Activated T-helper 17 cell treated with anti-CD3 and anti-CD28 coated beads, Interleukin-2, amount 50 U/mL, for 72 hours (primary cell): ENCODE measurements around the gene RIT1. TPM values are rescaled to one million over a fixed set of nuclear protein-coding genes. Genes with fewer than 3 reads are reported as not detected.

Experiments used
- ATAC-seq: fragments of 150-1000 bp; cut with Tn5 transposase; replicated peaks from 2 replicates; pipeline ENCODE4 v1.10.0; 2021; ENCODE audit warnings: mild to moderate bottlenecking, moderate library complexity
- H3K27ac Mint-ChIP-seq: one replicate; pipeline ENCODE4 v1.8.0; 2022; ENCODE audit warnings: mixed read lengths
- H3K27me3 Mint-ChIP-seq: one replicate; pipeline ENCODE4 v1.8.0; 2022; ENCODE audit warnings: mixed read lengths
- H3K36me3 Mint-ChIP-seq: one replicate; pipeline ENCODE4 v1.8.0; 2022; ENCODE audit warnings: low read depth, mild to moderate bottlenecking, mixed read lengths
- H3K4me1 Mint-ChIP-seq: one replicate; pipeline ENCODE4 v1.8.0; 2022; ENCODE audit warnings: mixed read lengths
- H3K4me3 Mint-ChIP-seq: one replicate; pipeline ENCODE4 v1.8.0; 2022; ENCODE audit warnings: mild to moderate bottlenecking, mixed read lengths
- H3K9me3 Mint-ChIP-seq: one replicate; pipeline ENCODE4 v1.8.0; 2022; ENCODE audit warnings: mixed read lengths
- total RNA-seq, 2 donors: library from RNA; stranded (reverse); gene quantifications; one replicate each; pipeline ENCODE4 v1.2.3, GENCODE V29; 2022

The RIT1 gene
- total RNA-seq, 2 donors from 2014 or later: 28.1 to 79.8 TPM

- no peak for ATAC-seq
- no peaks in the 10 kb centered on the region for H3K27me3 Mint-ChIP-seq
- H3K36me3 Mint-ChIP-seq: peaks cover 47% of the 10 kb centered on the region
- peak overlapping the region; percentile 91 for H3K4me3 Mint-ChIP-seq
- peaks cover 9% of the 10 kb centered on the region for H3K4me1 Mint-ChIP-seq
- no peak overlapping the region for H3K27ac Mint-ChIP-seq
- H3K9me3 Mint-ChIP-seq: no peaks in the 10 kb centered on the region
Measured at GRCh38 chr1:155861896-155862295, 49.3 kb downstream of the RIT1 start.

- Mint-ChIP-seq H3K27ac (peak overlapping the region; percentile 96), H3K9me3 (no peaks in the 10 kb centered on the region), H3K36me3 (peaks cover 43% of the 10 kb centered on the region), H3K4me3 (peak overlapping the region; percentile 91), H3K27me3 (no peaks in the 10 kb centered on the region), H3K4me1 (peaks cover 10% of the 10 kb centered on the region)
- ATAC-seq: no peak
Measured at GRCh38 chr1:155860970-155861510, 50.1 kb downstream of the RIT1 start.

GRCh38 chr1:155859881-155860871 lies 51.0 kb downstream of the RIT1 start:
- H3K27me3 Mint-ChIP-seq: no peaks in the 10 kb centered on the region
- peak overlapping the region; percentile 91 for H3K4me3 Mint-ChIP-seq
- H3K27ac Mint-ChIP-seq: peak overlapping the region; percentile 96
- ATAC-seq: peak; percentile 55
- H3K4me1 Mint-ChIP-seq: peaks cover 10% of the 10 kb centered on the region
- H3K36me3 Mint-ChIP-seq: peaks cover 46% of the 10 kb centered on the region
- H3K9me3 Mint-ChIP-seq: no peaks in the 10 kb centered on the region

GRCh38 chr1:155859234-155859829 lies 51.8 kb downstream of the RIT1 start, which contains the start of gene SYT11:
SYT11 (plus strand) TSS chr1:155859567; CDS start chr1:155859762, 195 bp downstream.
- Mint-ChIP-seq H3K9me3 (no peaks in the 10 kb centered on the region), H3K36me3 (peaks cover 54% of the 10 kb centered on the region), H3K4me1 (peaks cover 10% of the 10 kb centered on the region), H3K27ac (peak within 1 kb of the TSS; percentile 96), H3K4me3 (peak within 1 kb of the TSS; percentile 91), H3K27me3 (no peaks in the 10 kb centered on the region)
- ATAC-seq: peak; percentile 79

GRCh38 chr1:155858800-155859233 lies 52.3 kb downstream of the RIT1 start:
- peak; percentile 30 for ATAC-seq
- Mint-ChIP-seq H3K36me3 (peaks cover 60% of the 10 kb centered on the region), H3K9me3 (no peaks in the 10 kb centered on the region), H3K4me1 (peaks cover 10% of the 10 kb centered on the region), H3K27ac (peak overlapping the region; percentile 96), H3K27me3 (no peaks in the 10 kb centered on the region), H3K4me3 (peak overlapping the region; percentile 91)

GRCh38 chr1:155856975-155857930 lies 53.9 kb downstream of the RIT1 start, which contains the start of gene GON4L:
GON4L (minus strand) TSS chr1:155857214; CDS start chr1:155853780, 3,434 bp downstream.
- H3K27me3 Mint-ChIP-seq: no peaks in the 10 kb centered on the region
- peaks cover 13% of the 10 kb centered on the region for H3K4me1 Mint-ChIP-seq
- H3K27ac Mint-ChIP-seq: peak within 1 kb of the TSS; percentile 96
- peak; percentile 64 for ATAC-seq
- H3K9me3 Mint-ChIP-seq: no peaks in the 10 kb centered on the region
- H3K4me3 Mint-ChIP-seq: peak within 1 kb of the TSS; percentile 91
- H3K36me3 Mint-ChIP-seq: peaks cover 69% of the 10 kb centered on the region

- peak overlapping the region; percentile 94 for H3K27ac Mint-ChIP-seq
- peak overlapping the region; percentile 91 for H3K4me3 Mint-ChIP-seq
- peaks cover 71% of the 10 kb centered on the region for H3K36me3 Mint-ChIP-seq
- no peaks in the 10 kb centered on the region for H3K27me3 Mint-ChIP-seq
- no peaks in the 10 kb centered on the region for H3K9me3 Mint-ChIP-seq
- H3K4me1 Mint-ChIP-seq: peaks cover 18% of the 10 kb centered on the region
- ATAC-seq: no peak
Measured at GRCh38 chr1:155856257-155856974, 54.7 kb downstream of the RIT1 start.

GRCh38 chr1:155850345-155850744 lies 60.8 kb downstream of the RIT1 start:
- Mint-ChIP-seq H3K27ac (peak overlapping the region; percentile 37), H3K9me3 (no peaks in the 10 kb centered on the region), H3K4me3 (peak overlapping the region; percentile 43), H3K4me1 (peaks cover 28% of the 10 kb centered on the region), H3K36me3 (peaks cover 97% of the 10 kb centered on the region), H3K27me3 (no peaks in the 10 kb centered on the region)
- ATAC-seq: no peak

GRCh38 chr1:155847823-155848529 lies 63.2 kb downstream of the RIT1 start:
- ATAC-seq: peak; percentile 87
- peak overlapping the region; percentile 59 for H3K4me3 Mint-ChIP-seq
- no peaks in the 10 kb centered on the region for H3K27me3 Mint-ChIP-seq
- no peaks in the 10 kb centered on the region for H3K9me3 Mint-ChIP-seq
- peaks cover 97% of the 10 kb centered on the region for H3K36me3 Mint-ChIP-seq
- H3K4me1 Mint-ChIP-seq: peaks cover 46% of the 10 kb centered on the region
- peak overlapping the region; percentile 79 for H3K27ac Mint-ChIP-seq

Other genes starting within 250 kb of the RIT1 start
- gene YY1AP1, start 222.6 kb downstream of the RIT1 start, total RNA-seq: 10 to 100 TPM; 69.5 to 75.7 TPM
- gene DAP3, start 222.3 kb downstream of the RIT1 start, total RNA-seq: 100 to 1,000 TPM; 106 to 165 TPM
- gene GON4L, start 54.1 kb downstream of the RIT1 start, total RNA-seq: 10 to 100 TPM; 62.7 to 65.0 TPM
- 10 to 100 TPM; 36.7 to 61.9 TPM for gene SYT11, start 51.8 kb downstream of the RIT1 start, total RNA-seq
- 100 to 1,000 TPM in 1 of 2 donors, 10 to 100 TPM in 1; 67.5 to 109 TPM for gene KHDC4, start 23.1 kb upstream of the RIT1 start, total RNA-seq
- not detected for gene RXFP4, start 30.3 kb upstream of the RIT1 start, total RNA-seq
- gene ARHGEF2, start 67.2 kb upstream of the RIT1 start, total RNA-seq: 100 to 1,000 TPM; 108 to 205 TPM
- gene SSR2, start 109.6 kb upstream of the RIT1 start, total RNA-seq: 100 to 1,000 TPM; 194 to 208 TPM
- 10 to 100 TPM; 31.9 to 36.7 TPM for gene UBQLN4, start 142.4 kb upstream of the RIT1 start, total RNA-seq
- 10 to 100 TPM; 39.9 to 55.6 TPM for gene LAMTOR2, start 143.4 kb upstream of the RIT1 start, total RNA-seq
- gene RAB25, start 149.8 kb upstream of the RIT1 start, total RNA-seq: 1 to 10 TPM in 1 of 2 donors, under 1 TPM in 1; 0.43 to 1.2 TPM
- gene MEX3A, start 171.1 kb upstream of the RIT1 start, total RNA-seq: under 1 TPM; 0.15 to 0.21 TPM
- gene LMNA, start 203.4 kb upstream of the RIT1 start, total RNA-seq: 100 to 1,000 TPM; 150 to 338 TPM
- gene SEMA4A, start 242.2 kb upstream of the RIT1 start, total RNA-seq: 10 to 100 TPM in 1 of 2 donors, 1 to 10 TPM in 1; 1.8 to 17.6 TPM